ENCODE data around the gene STIM1. TPM values are rescaled to one million over a fixed set of nuclear protein-coding genes. Genes with fewer than 3 reads are reported as not detected.

STIM1 gene
- total RNA-seq, 6 experiments from 2014 or later, result 36.4 to 48.0 (median 40.5) TPM

DNA sequence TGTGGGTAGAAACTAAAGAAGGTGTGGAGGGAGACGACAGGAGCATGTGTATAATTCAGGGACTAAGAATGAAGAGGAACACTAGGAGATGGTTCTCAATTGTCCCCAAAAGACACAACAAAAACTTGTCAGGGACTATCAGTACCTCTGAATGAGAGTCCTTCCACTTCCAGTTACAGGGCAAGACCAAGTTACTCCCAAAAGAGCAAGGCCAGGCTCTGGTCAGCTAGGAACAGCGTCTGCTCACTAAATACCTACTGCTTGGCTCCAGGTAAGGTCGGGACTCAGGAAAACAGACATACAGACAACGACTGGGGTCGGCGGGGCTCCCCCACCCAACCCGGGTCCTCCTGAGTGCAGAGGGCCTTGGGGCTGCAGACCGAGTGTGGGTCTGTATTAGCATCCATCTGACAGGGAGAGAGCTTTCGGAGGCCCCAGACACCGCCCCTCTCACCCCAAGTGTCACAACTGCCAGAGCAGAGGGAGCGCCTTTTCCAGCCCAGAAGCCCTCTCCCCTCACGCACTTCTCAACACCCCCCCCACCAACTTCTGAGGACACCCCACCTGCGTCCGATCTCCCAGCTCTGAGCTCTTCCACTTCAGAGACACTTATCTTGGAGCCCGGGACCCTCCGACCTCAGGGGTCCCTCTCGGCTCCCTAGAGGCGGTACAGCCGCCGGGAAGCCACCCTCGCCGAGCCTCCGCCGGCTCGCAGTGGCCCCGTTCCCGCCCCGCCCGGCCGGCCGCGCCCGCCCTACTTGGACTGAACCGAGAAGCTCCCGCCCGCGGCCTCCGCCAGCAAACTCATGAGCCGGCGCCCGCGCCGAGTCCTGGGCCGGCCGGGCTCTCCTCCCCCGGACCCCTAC, 15.2 kb upstream of the STIM1 start:
- peak overlapping the region; percentile 84 to 91 (median 86) for H3K27ac ChIP-seq
- peak overlapping the region; percentile 80 to 96 (median 94) for H3K4me3 ChIP-seq
- DNase-seq, result peak in 1 of 3 donors; percentile 52
- TF ChIP-seq, protein P1, sequence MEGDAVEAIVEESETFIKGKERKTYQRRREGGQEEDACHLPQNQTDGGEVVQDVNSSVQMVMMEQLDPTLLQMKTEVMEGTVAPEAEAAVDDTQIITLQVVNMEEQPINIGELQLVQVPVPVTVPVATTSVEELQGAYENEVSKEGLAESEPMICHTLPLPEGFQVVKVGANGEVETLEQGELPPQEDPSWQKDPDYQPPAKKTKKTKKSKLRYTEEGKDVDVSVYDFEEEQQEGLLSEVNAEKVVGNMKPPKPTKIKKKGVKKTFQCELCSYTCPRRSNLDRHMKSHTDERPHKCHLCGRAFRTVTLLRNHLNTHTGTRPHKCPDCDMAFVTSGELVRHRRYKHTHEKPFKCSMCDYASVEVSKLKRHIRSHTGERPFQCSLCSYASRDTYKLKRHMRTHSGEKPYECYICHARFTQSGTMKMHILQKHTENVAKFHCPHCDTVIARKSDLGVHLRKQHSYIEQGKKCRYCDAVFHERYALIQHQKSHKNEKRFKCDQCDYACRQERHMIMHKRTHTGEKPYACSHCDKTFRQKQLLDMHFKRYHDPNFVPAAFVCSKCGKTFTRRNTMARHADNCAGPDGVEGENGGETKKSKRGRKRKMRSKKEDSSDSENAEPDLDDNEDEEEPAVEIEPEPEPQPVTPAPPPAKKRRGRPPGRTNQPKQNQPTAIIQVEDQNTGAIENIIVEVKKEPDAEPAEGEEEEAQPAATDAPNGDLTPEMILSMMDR (IDR thresholded peaks at IDR 0.05), result no peak
- TF ChIP-seq POLR2A (IDR thresholded peaks at IDR 0.05), result no peak
- ATAC-seq, result peak in 2 of 4 donors; percentile 29 to 48
- H3K4me1 ChIP-seq, result peaks cover 0 to 5% (median 2%) of the 10 kb centered on the region in 4 donors
- no peaks in the 10 kb centered on the region for H3K36me3 ChIP-seq
- WGBS (ENCODE audit: insufficient coverage, low coverage, low lambda C conversion rate, missing lambda C conversion rate), result 5% methylated on average over 8 of the region's 46 CpGs
- no peaks in the 10 kb centered on the region for H3K9me3 ChIP-seq
- intact Hi-C loops (cut with DNase I), result no loop called here
- no peaks in the 10 kb centered on the region for H3K27me3 ChIP-seq

DNA sequence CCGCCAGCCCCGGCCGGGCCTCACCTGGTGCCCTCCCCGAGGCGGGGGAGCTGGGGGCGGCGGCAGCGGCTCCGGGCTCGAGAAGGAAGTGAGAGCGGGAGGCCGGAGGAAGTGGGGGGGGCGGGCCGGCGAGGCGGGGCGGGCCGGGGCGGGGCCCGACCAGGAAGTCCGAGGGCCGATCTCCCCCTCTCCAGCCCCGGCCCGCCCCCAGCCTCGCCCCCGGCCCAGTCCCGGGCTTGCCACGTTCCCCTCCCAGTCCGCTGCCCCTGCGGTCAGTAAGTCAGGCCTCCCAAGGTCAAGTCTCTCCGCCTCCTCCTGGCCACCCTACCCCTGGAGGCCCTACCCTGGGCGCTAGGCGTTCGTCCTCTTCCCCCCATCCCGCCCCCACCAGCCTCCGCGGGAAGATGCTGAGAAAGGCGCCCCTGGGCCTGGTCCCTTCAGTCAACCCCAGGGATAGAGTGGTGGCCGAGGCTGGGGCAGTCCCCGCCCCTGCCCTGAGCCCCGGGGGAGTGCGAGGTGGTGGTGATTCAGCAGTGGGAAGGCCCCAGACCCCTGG, 14.5 kb upstream of the STIM1 start, which contains the start of gene RHOG:
RHOG (minus strand) TSS at position 90 of the 556 bp plus-strand sequence. CDS start 12,821 bp downstream, outside the sequence.
- Histone ChIP-seq H3K4me3 (peak within 1 kb of the TSS; percentile 80 to 96 (median 94)), H3K4me1 (peaks cover 0 to 5% (median 2%) of the 10 kb centered on the region in 4 donors), H3K27ac (peak within 1 kb of the TSS; percentile 84 to 91 (median 86)), H3K9me3 (no peaks in the 10 kb centered on the region), H3K36me3 (no peaks in the 10 kb centered on the region), H3K27me3 (no peaks in the 10 kb centered on the region)
- intact Hi-C loops (cut with DNase I), result no loop called here
- ATAC-seq, result peak; percentile 77 to 87 (median 80)
- no CpG with 5 or more reads among the region's 42 CpGs for WGBS (ENCODE audit: insufficient coverage, low coverage, low lambda C conversion rate, missing lambda C conversion rate)
- TF ChIP-seq POLR2A (IDR thresholded peaks at IDR 0.05), result peak; percentile 48
- TF ChIP-seq, protein P1 (IDR thresholded peaks at IDR 0.05), result no peak
- DNase-seq, result peak; percentile 89 to 92 (median 91)

DNA sequence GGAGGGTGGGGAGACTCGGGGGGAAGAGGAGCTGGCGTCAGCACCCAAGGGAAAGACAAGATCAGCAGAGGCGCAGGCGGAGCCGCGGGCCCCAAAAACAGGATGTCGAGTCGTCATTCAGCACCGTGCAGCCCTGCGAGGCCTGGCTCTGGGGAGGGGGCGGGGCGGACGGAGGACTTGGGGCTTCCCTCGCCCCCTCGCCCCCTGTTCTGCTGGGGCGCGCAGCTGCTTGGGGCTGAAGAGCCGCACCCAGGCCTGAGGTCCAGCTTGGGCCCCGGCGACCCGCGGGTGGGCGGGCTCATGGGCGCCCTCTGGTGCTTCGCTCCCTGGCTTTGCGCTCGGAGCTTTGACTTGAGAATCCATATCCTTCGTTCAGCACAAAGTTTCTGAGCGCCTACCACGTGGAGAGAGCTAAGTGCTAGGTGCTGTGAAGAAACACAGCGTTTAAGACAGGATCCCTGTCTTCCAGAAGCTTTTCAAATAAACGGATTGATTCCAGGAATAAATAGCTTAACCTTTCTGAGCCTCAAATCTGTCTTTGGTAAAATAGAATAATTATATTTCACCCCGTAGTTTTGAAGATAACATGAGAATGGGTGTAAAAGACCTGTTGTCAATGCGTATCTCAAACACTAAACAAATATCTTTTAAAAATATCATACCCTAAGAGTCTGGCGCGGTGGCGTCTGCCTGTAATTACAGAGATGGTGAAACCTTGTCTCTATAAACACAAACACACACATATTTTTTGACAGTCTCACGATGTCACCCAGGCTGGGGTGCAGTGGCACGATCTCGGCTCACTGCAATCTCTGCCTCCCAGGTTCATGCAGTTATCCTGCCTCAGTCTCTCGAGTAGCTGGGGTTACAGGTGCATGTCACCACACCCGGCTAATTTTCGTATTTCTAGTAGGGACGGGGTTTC, 13.8 kb upstream of the STIM1 start:
- Histone ChIP-seq H3K27ac (peak overlapping the region; percentile 84 to 91 (median 86)), H3K27me3 (no peaks in the 10 kb centered on the region), H3K4me3 (peak overlapping the region; percentile 80 to 96 (median 94)), H3K9me3 (no peaks in the 10 kb centered on the region), H3K36me3 (no peaks in the 10 kb centered on the region), H3K4me1 (peaks cover 0 to 5% (median 2%) of the 10 kb centered on the region in 4 donors)
- DNase-seq, result peak; percentile 87 to 88 (median 88)
- peak; percentile 53 for TF ChIP-seq POLR2A (IDR thresholded peaks at IDR 0.05)
- TF ChIP-seq, protein P1 (IDR thresholded peaks at IDR 0.05), result peak; percentile 64 to 89 (median 84)
- ATAC-seq, result peak; percentile 77 to 82 (median 80)
- 44% methylated on average over 22 of the region's 44 CpGs for WGBS (ENCODE audit: insufficient coverage, low coverage, low lambda C conversion rate, missing lambda C conversion rate)
- intact Hi-C loops (cut with DNase I), result no loop called here

DNA sequence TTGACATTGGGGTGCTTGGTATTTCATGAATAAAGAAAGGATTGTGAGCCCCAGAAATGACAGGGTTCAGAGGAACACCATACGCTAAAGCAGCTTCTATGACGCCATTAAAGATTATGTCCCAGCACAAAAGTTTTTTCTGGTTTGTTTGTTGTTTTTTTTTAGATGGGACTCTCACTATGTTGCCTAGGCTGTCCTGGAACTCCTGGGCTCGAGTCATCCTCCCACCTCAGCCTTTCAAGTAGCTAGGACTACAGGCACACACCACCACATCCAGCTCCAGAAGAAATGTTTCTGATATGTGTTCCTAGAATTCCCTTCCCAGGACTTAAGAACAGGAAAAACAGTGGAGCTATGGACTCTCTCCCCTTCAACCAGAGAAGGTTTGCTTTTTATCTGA, 12.1 kb upstream of the STIM1 start:
- no peaks in the 10 kb centered on the region for H3K27me3 ChIP-seq
- peaks cover 0 to 8% (median 3%) of the 10 kb centered on the region in 4 donors for H3K4me1 ChIP-seq
- H3K27ac ChIP-seq, result no peak overlapping the region
- WGBS (ENCODE audit: insufficient coverage, low coverage, low lambda C conversion rate, missing lambda C conversion rate), result 90% methylated on average over 3 of the region's 3 CpGs
- no peaks in the 10 kb centered on the region for H3K9me3 ChIP-seq
- no peaks in the 10 kb centered on the region for H3K36me3 ChIP-seq
- TF ChIP-seq, protein P1 (IDR thresholded peaks at IDR 0.05), result no peak
- TF ChIP-seq POLR2A (IDR thresholded peaks at IDR 0.05), result no peak
- intact Hi-C loops (cut with DNase I), result no loop called here
- ATAC-seq, result no peak
- H3K4me3 ChIP-seq, result no peak overlapping the region
- DNase-seq, result no peak

Measured in right lobe of liver (tissue), 6 donors.